HG03378 (cell line): Measurements from ENCODE around the gene PAH.

Source experiments
- ATAC-seq: cut with Tn5 transposase; IDR thresholded peaks from one replicate; pipeline ENCODE4 v1.9.1; 2021; ENCODE audit warnings: mild to moderate bottlenecking, moderate library complexity; ENCODE audit not compliant: unreplicated experiment

PAH gene

GRCh38 chr12:102902093-102902492, 15.0 kb downstream of the PAH start:
- no peak for ATAC-seq

- no peak for ATAC-seq
Observed at GRCh38 chr12:102900389-102900788, 16.7 kb downstream of the PAH start.

DNA sequence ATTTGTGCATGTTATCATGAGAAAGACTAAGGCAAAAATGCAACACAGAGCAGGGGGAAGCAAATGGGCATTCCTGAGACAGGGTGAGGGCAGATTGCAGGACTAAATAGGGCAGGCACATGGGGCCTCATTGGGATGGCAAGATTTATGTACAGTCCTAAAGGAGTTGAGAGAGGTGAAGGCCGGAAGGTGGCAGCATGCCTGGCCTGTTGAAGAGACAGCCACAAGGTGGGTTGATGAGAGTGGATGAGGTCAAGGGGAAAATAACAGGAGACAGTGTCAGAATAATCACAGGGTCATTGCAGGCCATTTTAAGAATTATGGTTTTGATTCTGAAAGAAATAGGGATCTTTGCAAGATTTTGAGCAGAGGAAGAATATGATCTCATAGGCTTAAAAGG, 21.0 kb downstream of the PAH start:
- ATAC-seq = no peak

GRCh38 chr12:102891756-102892155, 25.3 kb downstream of the PAH start:
- no peak for ATAC-seq

DNA sequence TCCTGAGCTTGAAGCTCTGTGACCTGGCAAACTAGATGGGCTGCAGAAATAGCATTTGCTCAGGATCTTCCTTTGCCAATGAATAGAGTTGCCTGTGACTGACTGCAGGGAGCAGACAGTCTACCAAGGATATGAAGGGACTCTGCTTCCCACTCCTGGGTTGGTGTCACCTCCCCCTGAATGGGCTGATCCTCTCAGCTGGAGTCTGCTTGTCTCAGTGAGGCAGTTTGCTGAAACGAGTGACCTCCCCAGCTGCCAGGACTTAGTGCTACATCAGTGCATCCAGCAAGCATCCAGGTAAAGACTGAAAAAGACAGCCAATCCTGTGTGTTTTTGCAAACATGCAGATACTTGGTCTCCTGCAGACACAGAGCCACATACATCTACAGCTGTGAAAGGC, 28.5 kb downstream of the PAH start:
- no peak for ATAC-seq

DNA sequence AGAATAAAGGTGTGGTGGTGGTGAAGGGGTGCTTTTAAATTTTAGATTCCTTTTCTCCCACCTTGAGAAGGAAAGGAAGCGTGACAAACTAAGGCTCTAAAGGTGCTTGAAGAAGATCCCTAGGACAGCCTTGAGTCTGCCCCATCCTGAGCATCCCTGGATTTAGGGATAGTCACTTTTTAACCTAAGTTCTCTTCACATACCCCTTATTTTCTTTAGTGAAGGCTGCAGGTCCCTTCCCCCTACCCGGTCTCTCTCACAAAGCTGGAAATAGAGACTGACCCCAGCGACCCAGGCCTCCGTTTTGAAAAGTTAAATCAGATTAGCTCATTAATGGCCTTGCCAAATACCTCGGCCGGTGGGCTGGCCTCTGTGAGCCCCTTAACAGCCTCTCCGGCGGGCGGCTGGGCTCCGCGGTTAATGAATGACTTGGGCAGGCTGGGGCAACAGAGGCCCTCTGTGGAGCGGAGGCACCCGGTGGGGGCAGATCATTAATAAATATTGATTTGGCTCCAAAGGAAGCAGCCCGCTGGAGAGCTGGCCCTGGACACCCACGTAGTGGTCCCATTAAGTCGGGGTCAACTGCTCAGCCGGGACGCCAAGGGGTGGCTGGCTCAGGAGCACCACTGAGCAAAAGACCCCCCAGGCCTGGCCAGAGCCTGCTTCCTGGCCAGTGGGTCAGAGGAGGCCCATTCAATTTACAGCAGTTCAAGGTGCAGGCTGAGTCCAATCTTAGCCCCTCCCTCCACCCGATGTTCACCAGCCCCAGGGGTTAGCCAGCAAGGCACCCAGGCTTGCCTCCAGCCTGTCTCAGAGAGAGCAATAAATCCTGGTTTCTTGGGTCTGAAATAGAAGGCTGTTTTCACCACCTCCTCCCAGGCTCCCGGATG, 31.8 kb downstream of the PAH start:
- no peak for ATAC-seq

DNA sequence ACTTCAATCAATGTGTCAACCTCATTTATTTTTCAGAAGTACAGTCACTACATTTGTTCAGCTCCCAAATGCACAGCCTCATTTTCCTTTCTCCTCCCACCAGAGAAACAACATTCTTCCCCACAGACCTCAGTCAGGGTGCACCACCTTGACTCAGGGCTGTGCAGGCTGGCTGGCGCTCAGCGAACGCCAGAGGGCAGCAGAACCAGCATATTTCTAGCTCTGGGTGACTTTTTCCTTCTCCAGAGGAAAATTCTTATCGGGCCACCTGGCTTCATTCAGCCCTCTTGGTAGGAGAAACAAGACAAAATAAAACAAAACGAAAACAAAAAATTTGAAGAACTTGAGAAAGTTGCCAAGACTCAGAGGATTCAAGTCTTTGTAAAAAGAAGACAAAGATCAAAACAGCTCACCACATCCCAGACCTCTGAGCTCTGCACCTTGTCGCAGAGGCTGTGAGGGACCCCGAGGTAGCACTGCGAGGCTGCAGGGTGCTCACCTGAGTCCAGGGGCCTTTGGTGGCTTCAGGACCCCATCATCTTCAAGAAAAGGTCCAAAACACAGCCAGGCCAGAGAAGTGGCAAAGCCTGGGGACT, 33.7 kb downstream of the PAH start:
- no peak for ATAC-seq

DNA sequence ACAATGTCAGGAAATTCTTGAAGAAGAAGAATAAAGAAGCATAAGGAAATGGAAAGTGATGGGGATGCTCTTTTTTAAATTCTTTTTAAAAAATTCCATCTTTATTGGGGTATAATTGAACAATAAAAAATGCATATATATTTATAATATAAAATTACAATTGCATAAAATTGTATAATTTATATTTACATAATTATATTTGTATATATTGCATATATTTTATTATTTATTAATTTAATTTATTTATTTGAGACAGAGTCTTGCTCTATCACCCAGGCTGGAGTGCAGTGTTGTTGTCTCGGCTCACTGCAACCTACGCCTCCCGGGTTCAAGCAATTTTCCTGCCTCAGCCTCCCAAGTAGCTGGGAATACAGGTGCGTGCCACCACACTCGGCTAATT, 36.3 kb downstream of the PAH start:
- ATAC-seq = no peak

GRCh38 chr12:102879144-102879763, 37.8 kb downstream of the PAH start:
- ATAC-seq = peak; percentile 81

GRCh38 chr12:102876883-102877282, 40.2 kb downstream of the PAH start:
- ATAC-seq = no peak

GRCh38 chr12:102874819-102875218, 42.2 kb downstream of the PAH start:
- no peak for ATAC-seq

GRCh38 chr12:102873077-102873476, 44.0 kb downstream of the PAH start:
- ATAC-seq = no peak

DNA sequence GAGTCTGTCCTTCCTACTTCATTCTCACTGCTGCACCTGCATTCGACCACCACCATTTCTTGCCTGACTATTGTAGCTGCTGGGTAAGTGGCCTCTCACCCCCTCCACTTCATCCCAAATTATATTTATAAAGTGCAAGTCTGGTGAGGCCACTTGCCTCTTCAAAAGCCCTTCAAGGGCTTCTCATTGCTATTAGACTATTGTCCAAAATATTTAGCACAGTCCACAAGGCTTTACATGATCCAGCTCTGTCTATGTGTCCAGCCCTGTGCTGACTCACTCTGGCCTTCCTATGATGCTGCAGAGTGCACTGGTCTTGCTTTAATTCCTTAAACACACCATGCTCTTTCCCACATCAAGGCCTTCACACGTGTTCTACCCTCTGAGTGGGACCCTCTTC, 46.0 kb downstream of the PAH start:
- no peak for ATAC-seq

GRCh38 chr12:102869571-102869970, 47.5 kb downstream of the PAH start:
- no peak for ATAC-seq

GRCh38 chr12:102865821-102866615, 51.0 kb downstream of the PAH start:
- ATAC-seq = no peak

- no peak for ATAC-seq
Observed at GRCh38 chr12:102862486-102862885, 54.6 kb downstream of the PAH start.

GRCh38 chr12:102851246-102851645, 65.8 kb downstream of the PAH start:
- no peak for ATAC-seq

- no peak for ATAC-seq
Observed at GRCh38 chr12:102849722-102850447, 67.2 kb downstream of the PAH start.

GRCh38 chr12:102848832-102849231, 68.2 kb downstream of the PAH start:
- no peak for ATAC-seq

- no peak for ATAC-seq
Observed at GRCh38 chr12:102847131-102847530, 69.9 kb downstream of the PAH start.
